GM21786 (cell line): ENCODE measurements around the gene LCLAT1.
"Not testable (repeated sequence)": the region's sequence is repeated elsewhere in the genome, so short reads cannot be mapped to it uniquely, and the experiment has no call there.

Experiments
- ATAC-seq: cut with Tn5 transposase; IDR thresholded peaks from one replicate; pipeline ENCODE4 v1.9.1; 2021; ENCODE audit not compliant: unreplicated experiment

Gene LCLAT1

DNA sequence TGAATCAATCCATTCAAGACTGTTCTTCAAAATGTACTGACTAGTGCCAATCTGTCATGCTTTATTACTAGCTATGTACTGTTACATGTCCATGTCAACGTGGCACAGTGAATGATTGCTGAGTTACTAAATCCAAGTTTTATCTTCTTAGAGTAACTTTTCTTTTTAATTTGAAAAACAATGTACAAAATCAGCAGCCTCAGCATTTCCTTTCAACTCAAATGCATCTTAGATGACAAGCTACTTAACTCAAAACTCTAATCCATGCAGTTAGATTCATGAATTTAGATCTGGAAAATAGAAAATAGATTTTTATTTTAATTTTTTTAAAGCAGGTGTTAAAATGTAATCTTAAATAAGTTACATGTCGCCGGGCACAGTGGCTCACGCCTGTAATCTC, 186.0 kb downstream of the LCLAT1 start:
- no peak for ATAC-seq

DNA sequence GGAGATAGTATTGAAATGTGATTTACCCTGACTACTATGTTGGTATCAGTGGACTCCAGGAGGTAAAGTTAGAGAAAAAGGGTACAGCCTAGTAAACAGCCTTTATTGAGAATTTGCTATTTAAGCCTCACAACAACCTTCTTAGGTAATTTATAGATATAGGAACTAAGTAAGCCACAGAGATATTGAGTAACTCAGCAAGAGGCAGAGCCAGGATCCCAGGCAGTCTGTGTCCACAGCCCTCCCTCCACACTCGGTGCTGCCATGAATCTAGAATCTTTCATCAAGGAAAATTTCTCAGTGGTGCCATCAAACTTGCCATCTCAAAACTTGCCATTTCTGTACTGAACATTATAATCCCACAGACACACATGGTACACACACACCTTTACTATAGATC, 189.3 kb downstream of the LCLAT1 start:
- ATAC-seq, result no peak

DNA sequence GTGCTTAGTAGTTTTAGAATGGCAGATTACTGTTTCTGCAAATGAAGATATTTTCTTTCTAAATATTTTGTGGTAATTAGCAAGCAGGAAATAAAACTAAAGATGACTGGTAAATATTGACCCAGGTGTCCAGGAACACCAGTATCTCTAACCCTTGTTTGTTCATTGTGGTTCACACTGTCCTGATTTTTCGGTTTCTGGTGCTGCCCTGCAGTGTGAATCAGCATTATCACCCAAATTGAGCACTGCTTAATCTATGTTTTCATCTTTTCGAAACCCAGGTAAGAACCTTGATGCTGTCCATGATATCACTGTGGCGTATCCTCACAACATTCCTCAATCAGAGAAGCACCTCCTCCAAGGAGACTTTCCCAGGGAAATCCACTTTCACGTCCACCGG, 192.8 kb downstream of the LCLAT1 start:
- ATAC-seq, result no peak

DNA sequence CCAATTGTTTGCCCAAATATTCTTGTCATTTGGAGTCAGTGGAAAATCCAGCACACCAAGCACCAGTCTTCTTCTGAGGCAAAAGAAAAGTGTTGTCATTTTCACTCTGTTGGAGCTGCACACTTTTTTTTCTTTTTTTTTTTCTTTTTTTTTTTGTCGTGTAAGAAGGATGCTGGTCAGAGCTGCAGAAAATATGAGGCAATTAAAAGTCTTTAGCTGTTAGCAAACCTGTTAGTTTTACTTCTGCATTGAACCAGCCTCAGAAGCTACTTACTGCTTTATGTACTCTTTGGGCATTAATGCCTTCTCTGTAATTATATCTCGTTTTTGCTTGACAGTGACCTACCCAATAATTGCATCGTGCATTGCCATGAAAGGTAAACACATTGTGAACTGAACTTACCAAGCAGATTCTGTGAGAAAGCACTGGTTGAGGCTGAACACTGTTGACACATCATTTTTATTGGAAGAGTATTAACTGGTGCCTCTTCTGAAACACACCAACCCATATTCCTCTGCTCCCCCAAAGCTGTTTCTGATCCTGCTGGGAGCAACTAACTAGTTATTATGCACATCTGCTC, 194.8 kb downstream of the LCLAT1 start:
- no peak for ATAC-seq

DNA sequence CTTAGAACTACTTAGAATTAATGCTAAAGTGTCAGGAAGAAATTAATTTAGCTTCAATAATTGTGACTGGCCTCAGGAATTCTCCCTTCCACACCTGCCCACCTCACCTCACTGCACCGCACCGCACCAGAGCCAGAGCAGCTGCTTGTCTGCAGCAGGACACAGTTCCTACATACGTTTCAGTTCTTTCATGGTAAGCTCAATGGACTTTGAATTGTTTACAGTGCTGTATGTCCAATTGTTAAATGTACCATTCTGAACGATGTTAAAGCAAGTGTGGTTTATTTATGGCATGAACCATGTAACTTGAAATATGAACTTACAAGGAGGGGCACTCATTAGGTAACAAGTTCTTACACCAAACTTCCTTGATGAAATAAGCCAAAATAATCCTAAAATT, 196.0 kb downstream of the LCLAT1 start:
- not testable (repeated sequence) for ATAC-seq

DNA sequence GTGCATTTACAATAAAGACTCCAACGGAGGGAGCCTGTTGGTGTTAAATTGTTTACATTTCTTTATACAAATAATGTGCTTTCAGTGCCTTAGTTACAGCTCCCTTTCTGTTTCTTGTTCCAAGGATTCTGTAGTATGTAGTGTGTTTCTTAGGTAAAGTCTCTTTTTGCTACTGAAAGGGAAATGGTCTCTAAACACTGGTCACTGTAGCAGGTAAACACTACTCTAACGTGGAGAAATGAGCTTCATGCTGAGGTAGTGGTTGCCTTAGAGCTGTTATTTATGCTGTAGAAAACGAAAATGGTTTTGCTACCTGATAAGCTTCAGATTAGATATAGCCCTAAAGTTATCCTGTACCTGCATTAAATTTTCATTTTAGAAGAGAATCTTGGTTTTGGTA, 196.6 kb downstream of the LCLAT1 start:
- no peak for ATAC-seq

DNA sequence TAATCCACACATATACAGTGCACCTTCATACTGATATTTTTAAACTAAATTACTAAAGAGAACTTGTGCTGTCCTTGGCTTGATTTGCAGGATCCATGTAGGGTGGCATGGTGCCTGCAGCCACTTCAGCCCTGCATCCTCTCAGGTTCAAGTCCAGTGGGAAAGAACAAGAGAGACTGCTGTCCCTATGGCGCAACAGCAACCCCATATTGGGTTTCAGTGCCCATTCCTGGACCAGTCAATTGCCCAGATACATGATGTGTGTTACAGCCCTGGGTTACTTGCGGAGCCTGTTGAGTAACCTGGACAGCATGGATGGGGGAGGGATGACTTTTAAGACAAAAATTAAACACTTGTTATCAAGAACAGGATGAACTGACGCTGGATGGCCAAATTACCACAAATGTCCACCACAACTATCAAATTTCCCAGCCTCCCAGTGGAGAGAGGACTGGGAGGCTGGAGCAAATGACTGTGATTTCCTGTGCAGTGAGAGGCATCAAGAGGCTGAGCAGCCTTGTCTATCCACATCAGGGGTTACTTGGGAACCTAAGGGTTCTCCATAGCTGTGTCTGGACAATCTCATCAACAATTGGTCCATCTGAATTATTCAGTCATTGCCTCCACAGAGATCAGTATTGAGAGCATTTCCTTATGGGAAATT, 198.2 kb downstream of the LCLAT1 start:
- ATAC-seq, result no peak

DNA sequence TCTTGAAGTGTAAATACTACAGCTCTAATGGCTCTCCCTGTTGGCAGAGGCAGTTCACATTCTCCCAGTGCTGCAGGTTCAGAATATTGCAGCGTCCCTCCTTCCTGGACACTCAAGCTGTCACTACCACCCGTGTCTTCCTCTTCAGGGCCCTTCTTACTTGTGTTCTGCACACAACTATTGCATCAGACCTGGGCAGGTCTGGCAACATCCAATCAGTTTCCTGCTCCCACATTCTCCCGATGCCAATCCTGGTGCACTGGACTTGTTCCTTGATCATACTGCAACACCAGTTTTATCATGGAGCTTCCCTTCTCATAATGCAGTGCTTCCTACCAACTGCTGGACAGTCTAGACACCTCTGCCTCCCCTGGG, 198.7 kb downstream of the LCLAT1 start:
- ATAC-seq, result no peak

DNA sequence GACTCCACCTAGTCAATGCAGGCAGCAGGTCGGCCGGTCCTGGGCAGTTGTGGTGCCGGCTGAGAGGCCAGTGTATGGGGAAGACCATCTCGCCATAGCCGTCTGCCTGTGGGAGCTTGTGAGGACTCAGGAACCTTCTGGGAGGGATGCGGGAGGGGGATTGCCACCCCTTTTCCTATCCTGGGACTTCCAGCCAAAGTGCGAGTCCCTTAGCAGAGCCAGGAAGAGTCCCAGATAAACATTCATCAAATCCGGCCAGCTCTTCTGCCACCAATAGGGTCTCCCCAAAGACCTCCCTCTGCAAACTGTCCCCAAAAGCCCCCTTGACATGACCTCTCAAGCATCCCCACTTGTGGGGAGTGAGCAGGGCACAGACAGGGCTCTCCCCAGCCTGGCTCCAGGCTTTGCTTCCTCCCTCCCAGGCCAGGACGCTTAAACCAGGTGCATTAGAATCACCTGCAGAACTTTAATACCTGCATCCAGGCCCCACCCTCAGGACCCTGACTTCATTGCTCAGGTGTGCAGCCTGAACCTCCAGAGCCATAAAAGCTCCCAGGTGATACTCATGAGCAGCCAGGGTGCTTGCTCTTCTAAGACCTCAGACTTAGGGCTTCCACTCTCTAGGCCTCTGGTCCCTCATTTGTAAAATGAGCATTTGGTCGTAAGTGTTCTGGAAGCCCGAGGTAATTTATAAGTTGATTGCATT, 200.9 kb downstream of the LCLAT1 start:
- no peak for ATAC-seq

DNA sequence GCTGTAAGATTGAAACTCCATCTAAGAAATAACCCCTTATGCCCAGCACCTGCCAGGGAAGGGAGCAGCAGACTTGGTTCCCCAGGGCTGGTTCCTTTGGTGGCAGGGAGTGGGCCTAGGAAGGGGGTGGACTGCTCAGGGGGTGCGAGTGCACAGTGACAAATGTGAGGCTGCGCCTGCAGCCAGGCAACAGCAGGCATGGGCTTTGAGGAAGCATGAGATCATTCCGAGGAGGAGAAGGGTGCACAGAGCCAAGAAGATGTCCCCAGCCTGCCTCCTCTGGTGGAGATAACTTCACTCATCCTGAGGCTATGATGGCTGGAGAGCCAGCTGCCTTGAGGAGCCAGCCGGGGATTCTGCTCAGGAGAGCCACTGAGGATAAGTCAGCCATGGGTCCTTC, 202.2 kb downstream of the LCLAT1 start:
- ATAC-seq, result no peak

DNA sequence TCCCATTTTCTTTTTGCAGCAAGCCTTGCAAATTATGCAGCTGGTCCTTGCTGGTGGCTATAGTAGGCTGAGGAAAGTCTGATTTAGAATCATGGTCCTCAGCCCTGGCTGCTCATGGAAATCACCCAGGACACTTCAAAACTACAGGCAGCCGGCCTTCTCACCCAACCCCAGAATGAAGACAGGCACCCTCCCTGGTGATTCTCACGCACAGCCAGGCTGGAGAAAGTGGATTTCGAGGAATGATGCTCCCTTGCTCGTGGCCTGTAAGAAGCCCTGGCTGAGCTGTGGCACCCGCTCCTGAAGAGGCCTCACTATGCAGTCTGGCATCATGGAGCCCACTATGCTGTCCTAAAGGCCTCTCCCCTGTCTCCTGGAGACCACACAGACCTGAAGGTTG, 202.8 kb downstream of the LCLAT1 start:
- no peak for ATAC-seq

DNA sequence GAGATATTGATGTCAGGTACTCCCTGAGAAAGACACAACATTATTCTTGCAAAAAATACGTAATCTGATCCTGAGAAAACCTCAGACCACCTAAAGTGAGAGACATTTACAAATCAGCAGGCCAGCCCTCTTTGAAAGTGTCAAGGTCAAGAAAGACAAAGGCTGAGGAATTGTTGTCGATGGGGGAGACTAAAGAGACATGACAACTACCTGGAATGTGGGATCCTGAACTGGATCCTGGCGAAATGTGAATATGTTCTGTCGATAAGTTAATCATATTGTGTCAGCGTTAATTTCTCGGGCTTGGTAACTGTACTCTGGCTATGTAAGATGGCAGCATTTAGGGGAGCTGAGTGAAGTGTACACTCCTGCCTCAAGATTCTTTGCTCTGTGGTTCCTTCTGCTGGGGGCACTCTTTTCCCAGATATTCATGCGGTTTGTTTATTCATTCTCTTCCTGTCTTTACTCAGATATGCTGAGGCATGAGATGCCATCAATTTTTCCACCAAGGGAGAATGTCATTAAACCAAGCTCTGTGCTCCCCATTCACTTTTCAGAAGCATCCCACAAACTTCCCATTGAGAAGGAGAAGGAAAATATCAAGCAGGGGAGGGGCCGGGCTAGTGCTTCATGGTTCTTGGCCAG, 205.3 kb downstream of the LCLAT1 start:
- ATAC-seq, result no peak

DNA sequence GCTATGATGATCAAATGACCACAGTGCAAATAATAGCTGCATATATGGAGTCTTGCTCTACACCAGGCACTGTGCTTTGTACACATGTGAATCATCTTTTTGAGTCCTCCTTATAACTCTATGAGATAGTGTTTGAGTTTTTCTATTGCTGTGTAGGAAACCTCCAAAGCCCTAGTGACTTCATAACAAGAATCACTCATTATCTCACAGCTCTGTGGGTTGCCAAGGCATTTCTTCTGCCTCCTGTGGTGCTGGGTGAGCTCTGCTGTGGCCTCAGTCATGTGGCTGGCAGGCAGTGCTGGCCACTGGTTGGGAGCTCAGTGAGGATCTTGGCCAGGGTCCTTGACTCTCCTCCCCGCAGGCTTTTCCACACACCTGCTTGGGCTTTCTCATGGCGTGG, 206.8 kb downstream of the LCLAT1 start:
- no peak for ATAC-seq

DNA sequence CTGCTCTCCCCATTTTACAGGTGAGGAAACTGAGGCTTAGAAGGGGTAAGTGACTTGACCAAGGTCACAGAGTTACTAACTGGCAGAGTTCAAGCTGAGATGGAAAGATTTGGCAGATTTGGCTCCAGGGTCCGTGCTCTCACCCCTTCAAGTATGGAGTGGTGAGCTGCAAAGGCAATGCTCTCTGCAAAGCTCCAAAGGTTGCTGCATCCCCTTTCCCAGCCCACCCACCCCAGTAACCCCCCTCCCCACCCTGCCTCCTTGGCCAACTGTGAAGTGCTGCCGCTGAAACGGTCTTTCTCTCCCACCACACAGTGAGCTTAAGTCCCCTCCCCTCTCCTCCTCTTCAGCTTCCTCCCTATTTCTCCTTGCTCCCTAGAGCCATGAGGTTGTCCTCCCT, 207.4 kb downstream of the LCLAT1 start:
- no peak for ATAC-seq

DNA sequence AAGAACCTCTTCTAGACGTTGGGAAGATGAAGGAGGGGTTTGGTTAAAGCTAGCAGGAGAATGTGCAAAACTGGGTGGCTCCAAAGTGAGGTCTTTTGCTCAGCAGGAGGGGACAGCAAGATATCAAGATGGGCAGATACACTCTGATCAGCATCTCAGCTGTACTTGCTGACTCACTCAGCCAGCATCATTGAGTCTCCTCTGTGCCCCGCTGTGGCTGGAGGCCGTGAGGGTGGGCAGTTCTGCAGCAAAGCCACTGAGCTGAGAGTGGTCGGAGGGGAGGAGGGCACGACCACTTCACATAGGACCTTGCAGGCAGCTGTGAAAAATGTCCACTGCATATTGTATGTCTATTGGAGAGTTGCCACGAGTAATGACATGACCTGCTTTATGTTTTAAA, 208.2 kb downstream of the LCLAT1 start:
- ATAC-seq, result no peak

DNA sequence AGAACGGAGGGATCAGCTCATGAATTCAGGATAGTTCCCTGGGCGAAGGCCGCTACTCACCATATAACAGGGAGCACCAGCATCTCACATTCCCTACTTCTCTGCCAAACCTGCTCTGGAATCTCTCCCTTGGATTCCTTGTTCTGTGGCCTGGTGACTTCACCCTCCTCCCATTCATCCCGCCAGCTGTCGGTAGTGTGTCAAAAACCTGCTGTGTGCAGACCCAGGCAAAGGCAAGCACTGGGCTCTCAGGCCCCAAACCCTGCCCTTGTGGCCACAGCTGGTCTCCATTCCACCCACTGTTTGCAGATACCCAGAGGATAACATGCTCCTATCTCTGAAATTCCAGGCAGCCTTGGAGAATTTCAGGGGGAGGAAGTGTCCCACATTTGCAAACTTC, 208.6 kb downstream of the LCLAT1 start:
- no peak for ATAC-seq

DNA sequence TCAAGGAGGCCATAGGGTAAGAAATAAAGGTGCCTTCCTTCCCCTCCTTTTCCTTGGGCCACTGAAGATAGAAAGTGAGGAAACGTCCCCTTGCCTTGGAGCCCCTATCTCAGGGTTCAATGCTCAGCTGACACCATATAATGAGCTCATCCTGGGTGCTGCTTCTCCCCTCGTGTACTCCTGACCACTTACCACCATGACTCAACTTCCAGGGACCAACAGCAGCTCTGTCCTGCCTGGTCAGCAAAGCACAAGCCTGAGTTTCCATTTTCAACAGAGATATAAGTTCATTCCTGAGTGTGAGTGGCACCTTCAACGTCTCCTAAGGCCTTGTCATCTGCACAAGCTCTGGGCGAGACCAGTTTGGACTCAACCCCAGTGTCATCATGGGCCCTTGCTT, 209.0 kb downstream of the LCLAT1 start:
- ATAC-seq, result no peak

DNA sequence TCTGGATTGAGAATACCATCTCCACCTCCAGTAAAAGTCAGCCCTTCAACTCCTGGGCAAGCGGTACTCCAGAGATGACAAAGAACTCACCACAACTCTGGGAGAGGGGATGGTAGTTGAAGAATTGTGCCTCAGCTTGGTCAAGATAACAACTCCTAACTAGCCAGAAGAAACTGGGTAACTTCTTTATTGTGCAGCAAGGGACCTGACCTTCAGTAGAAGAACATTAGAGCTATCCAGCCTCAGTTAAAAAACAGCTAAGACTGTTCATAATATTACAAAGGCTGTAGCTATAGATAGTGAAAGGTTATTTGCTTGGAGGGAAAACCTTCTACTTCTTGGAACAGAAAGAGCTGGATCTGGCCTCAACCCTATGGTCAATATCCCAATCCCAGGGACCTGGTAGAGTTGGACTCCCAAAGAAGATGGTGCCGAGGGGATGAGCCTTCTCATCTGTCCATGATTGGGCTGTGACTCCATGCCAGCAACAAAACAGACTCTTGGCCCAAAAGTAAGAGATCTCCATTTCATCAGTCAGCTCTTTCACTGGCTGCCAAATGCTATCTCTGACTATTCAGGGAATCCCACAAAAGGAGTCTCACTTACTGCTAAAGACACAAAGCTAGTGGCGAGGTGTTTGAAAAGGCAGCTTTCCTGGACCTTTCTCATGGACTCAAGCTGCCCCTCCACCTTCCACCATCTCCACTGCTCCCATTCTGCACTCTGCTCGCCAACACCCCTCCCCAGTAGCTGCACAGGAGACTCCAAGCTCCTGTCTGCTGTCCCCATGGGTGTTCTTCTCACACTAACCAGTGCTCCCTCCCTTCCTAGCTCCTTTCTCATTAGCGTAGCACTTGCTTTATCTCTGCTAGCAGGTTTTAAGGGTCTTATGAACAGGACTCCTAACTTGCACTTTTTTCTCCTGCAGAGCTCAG, 214.4 kb downstream of the LCLAT1 start:
- no peak for ATAC-seq

DNA sequence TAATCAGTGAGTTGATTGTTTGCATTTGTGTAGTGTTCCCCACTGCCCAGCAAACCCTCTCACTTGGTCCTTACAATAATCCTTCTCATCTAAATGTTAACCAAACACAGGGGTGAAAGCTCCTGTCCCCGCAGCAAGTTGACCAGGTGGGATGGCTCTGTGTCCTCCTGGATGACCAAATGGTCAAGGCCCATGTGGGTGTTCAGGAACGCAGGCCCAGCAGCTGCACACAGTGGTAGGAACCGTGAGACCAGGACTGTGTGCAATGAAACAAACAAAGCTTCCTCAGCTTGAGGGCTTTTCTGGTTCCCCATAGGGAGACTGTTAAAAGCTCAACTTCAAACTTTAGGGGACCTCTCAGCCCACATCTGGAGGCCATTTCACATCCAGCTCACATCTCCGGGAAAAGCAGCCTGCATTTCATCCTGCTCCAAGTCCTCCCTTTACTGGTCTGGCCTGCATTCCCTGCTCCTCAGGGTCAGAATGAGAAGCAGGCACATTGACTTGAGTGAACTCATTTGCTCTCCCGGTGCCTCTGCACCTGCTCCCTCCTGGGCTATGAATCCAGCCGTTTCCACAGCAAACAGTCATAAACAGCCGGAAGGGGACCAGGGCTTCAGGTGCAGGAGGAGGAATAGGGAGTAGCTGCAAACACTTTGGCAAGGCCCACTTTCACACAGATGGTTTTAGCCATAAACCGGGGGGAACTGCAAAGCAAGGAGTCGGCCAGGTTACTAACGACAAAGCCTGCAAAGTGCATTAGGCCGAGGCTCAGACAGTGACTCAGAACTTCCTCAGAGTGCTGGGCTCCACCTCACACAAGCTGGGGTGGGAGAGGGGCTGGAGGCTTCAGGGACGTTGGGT, 215.5 kb downstream of the LCLAT1 start:
- ATAC-seq, result no peak

DNA sequence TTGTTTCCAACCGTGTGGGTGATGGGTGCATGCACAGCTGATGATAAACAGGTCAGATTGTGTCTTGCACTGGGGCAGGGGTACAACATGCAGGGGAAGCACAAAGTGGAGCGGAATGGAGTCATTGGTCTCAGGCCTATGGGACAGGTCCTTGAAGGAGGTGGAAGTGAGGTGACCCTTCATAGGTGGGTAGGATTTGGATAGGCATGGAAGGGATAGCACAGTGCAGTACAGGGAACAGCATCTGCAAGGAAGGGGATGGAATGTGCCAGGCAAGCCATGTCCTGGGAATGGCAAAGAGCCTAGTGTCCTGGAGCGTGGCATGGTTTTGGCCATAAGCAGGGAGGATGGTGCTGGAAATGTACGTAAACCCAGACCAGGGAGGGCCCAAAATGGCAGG, 216.3 kb downstream of the LCLAT1 start:
- no peak for ATAC-seq
